ENCODE measurements around the gene GOLGA6L9.
A peak's percentile ranks its signal among the peaks of the same experiment; 100 is the strongest.
"Not testable (repeated sequence)": the region's sequence is repeated elsewhere in the genome, so short reads cannot be mapped to it uniquely, and the experiment has no call there.

The GOLGA6L9 gene

DNA sequence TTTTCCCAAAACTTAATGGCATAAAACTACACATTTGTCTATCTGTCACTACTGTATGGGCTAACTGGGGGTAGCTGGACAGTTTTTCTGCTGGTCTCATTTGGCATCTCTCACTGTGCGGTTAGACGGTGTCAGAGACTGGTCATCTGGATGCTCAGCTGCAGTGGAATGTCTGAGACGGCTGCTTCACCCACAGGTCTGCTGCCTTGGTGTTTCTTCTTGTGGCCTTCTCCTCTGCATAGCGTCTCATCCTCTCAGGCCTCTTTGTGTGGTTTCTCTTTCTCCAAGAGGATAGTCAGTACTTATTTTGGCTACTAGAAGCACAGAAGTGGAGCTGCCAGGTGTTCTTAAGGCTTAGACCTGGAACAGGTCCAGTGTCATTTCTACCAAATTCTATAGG lies 35.9 kb upstream of the GOLGA6L9 start:
- no peak overlapping the region for H2AFZ ChIP-seq (ENCODE audit: low read length)
- H3K4me2 ChIP-seq (ENCODE audit: low read depth, low read length, poor library complexity, severe bottlenecking), result no peak overlapping the region
- no peaks in the 10 kb centered on the region for H4K20me1 ChIP-seq (ENCODE audit: insufficient read depth, low read length, poor library complexity, severe bottlenecking)
- TF ChIP-seq, protein P1, sequence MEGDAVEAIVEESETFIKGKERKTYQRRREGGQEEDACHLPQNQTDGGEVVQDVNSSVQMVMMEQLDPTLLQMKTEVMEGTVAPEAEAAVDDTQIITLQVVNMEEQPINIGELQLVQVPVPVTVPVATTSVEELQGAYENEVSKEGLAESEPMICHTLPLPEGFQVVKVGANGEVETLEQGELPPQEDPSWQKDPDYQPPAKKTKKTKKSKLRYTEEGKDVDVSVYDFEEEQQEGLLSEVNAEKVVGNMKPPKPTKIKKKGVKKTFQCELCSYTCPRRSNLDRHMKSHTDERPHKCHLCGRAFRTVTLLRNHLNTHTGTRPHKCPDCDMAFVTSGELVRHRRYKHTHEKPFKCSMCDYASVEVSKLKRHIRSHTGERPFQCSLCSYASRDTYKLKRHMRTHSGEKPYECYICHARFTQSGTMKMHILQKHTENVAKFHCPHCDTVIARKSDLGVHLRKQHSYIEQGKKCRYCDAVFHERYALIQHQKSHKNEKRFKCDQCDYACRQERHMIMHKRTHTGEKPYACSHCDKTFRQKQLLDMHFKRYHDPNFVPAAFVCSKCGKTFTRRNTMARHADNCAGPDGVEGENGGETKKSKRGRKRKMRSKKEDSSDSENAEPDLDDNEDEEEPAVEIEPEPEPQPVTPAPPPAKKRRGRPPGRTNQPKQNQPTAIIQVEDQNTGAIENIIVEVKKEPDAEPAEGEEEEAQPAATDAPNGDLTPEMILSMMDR (conservative IDR thresholded peaks at IDR 0.05; ENCODE audit: low read length), result no peak
- TF ChIP-seq EZH2phosphoT487 (IDR thresholded peaks at IDR 0.05; ENCODE audit: borderline replicate concordance), result no peak
- no peaks in the 10 kb centered on the region for H3K36me3 ChIP-seq (ENCODE audit: insufficient read depth, low read length)
- H3K4me1 ChIP-seq (ENCODE audit: insufficient read depth, low read length, poor library complexity, severe bottlenecking), result peaks cover 1% of the 10 kb centered on the region
- H3K9ac ChIP-seq (ENCODE audit: low read depth, low read length, poor library complexity, severe bottlenecking), result no peak overlapping the region
- no peaks in the 10 kb centered on the region for H3K9me3 ChIP-seq (ENCODE audit: insufficient read depth, low read depth, low read length)
- peaks cover 9% of the 10 kb centered on the region; the same call in 1 of the 2 replicates for H3K79me2 ChIP-seq (ENCODE audit: insufficient read depth, low read length)
- no peaks in the 10 kb centered on the region for H3F3A ChIP-seq (ENCODE audit: low read depth)
- no peaks in the 10 kb centered on the region for H3K27me3 ChIP-seq (ENCODE audit: insufficient read depth, low read length, poor library complexity, severe bottlenecking)
- H3K4me3 ChIP-seq (ENCODE audit: low read length, poor library complexity, severe bottlenecking), result no peak overlapping the region
- H3K9me2 ChIP-seq (replicated peaks; ENCODE audit: low read depth, low read length), result no peaks in the 10 kb centered on the region

DNA sequence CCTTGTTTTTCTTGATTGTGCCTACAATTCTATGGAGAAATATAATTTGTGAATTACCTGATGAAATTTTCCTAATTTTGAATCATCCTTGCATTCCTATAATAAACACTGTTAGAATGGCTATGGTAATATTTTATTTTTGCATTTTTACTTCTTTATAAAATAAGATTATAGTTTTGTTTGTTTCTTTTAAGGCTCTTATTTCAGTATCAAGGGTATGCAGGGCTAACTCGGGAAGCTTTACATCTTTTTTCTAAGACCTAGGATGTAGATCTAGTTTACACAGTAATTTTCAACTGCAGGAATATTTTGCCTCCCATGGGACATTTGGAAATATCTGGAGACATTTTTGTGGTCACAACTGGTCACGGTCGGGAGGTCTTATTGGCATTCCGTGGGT lies 33.8 kb upstream of the GOLGA6L9 start:
- not testable (repeated sequence) for H3K27me3 ChIP-seq (ENCODE audit: insufficient read depth, low read length, poor library complexity, severe bottlenecking); H3K9me2 ChIP-seq (replicated peaks; ENCODE audit: low read depth, low read length); H4K20me1 ChIP-seq (ENCODE audit: insufficient read depth, low read length, poor library complexity, severe bottlenecking); H3K36me3 ChIP-seq (ENCODE audit: insufficient read depth, low read length); H3K4me2 ChIP-seq (ENCODE audit: low read depth, low read length, poor library complexity, severe bottlenecking); H3K4me1 ChIP-seq (ENCODE audit: insufficient read depth, low read length, poor library complexity, severe bottlenecking); H2AFZ ChIP-seq (ENCODE audit: low read length); H3K9ac ChIP-seq (ENCODE audit: low read depth, low read length, poor library complexity, severe bottlenecking); H3K4me3 ChIP-seq (ENCODE audit: low read length, poor library complexity, severe bottlenecking); H3F3A ChIP-seq (ENCODE audit: low read depth); H3K9me3 ChIP-seq (ENCODE audit: insufficient read depth, low read depth, low read length)
- peaks cover 16% of the 10 kb centered on the region; the same call in 1 of the 2 replicates for H3K79me2 ChIP-seq (ENCODE audit: insufficient read depth, low read length)

DNA sequence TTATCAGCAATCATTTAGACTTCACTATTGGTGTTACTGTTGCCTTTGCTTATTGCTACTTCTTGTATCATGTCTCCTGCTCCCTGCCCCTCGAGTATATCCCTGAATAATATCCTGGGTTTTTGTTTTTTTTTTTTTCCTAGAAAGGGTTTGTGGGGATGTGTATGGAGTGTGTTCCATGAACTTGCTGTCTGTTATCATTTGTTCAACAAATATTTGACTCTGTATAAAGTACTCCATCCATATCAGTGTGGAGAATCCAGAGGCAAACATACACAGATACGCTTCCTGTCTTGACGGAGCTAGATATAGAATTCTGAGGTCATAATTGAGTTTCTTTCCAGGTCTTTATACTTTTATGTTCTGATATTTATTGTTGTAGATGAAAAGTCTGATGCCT lies 31.8 kb upstream of the GOLGA6L9 start:
- Histone ChIP-seq H3K79me2 (ENCODE audit: insufficient read depth, low read length) (peaks cover 16% of the 10 kb centered on the region; the same call in 1 of the 2 replicates), H3K9ac (ENCODE audit: low read depth, low read length, poor library complexity, severe bottlenecking) (no peak overlapping the region), H3F3A (ENCODE audit: low read depth) (no peaks in the 10 kb centered on the region), H2AFZ (ENCODE audit: low read length) (no peak overlapping the region), H3K4me3 (ENCODE audit: low read length, poor library complexity, severe bottlenecking) (no peak overlapping the region), H3K9me3 (ENCODE audit: insufficient read depth, low read depth, low read length) (no peaks in the 10 kb centered on the region), H3K36me3 (ENCODE audit: insufficient read depth, low read length) (no peaks in the 10 kb centered on the region), H4K20me1 (ENCODE audit: insufficient read depth, low read length, poor library complexity, severe bottlenecking) (no peaks in the 10 kb centered on the region), H3K4me1 (ENCODE audit: insufficient read depth, low read length, poor library complexity, severe bottlenecking) (peaks cover 7% of the 10 kb centered on the region), H3K9me2 (replicated peaks; ENCODE audit: low read depth, low read length) (no peaks in the 10 kb centered on the region), H3K4me2 (ENCODE audit: low read depth, low read length, poor library complexity, severe bottlenecking) (no peak overlapping the region), H3K27me3 (ENCODE audit: insufficient read depth, low read length, poor library complexity, severe bottlenecking) (no peaks in the 10 kb centered on the region)
- no peak for TF ChIP-seq EZH2phosphoT487 (IDR thresholded peaks at IDR 0.05; ENCODE audit: borderline replicate concordance)
- TF ChIP-seq, protein P1 (conservative IDR thresholded peaks at IDR 0.05; ENCODE audit: low read length), result no peak

DNA sequence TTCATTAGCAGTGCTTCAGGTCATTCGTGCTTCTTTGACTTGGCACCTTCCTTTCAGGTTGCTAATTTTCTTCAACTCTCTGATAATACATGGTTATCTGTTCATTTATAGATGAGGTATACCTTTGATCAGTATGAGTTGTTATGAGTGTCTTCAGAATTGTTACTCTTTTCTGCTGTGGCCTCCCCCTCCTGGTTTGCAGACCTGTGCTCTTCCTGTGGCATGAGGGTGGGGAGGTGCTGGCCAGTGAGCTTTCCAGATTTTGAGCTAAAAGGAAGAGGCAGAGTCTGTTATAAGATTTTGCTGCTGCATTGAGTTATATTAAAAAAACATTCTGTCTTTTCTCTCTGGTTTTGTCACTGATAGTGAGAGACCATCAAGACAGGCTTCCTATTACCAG lies 30.8 kb upstream of the GOLGA6L9 start:
- Histone ChIP-seq H3K4me2 (ENCODE audit: low read depth, low read length, poor library complexity, severe bottlenecking) (peak overlapping the region; percentile 20), H3K4me1 (ENCODE audit: insufficient read depth, low read length, poor library complexity, severe bottlenecking) (peaks cover 7% of the 10 kb centered on the region), H3K36me3 (ENCODE audit: insufficient read depth, low read length) (no peaks in the 10 kb centered on the region), H3K79me2 (ENCODE audit: insufficient read depth, low read length) (peaks cover 16% of the 10 kb centered on the region; the same call in 1 of the 2 replicates), H3K4me3 (ENCODE audit: low read length, poor library complexity, severe bottlenecking) (no peak overlapping the region), H4K20me1 (ENCODE audit: insufficient read depth, low read length, poor library complexity, severe bottlenecking) (no peaks in the 10 kb centered on the region), H3K27me3 (ENCODE audit: insufficient read depth, low read length, poor library complexity, severe bottlenecking) (no peaks in the 10 kb centered on the region), H3F3A (ENCODE audit: low read depth) (no peaks in the 10 kb centered on the region), H2AFZ (ENCODE audit: low read length) (no peak overlapping the region), H3K9ac (ENCODE audit: low read depth, low read length, poor library complexity, severe bottlenecking) (no peak overlapping the region), H3K9me2 (replicated peaks; ENCODE audit: low read depth, low read length) (no peaks in the 10 kb centered on the region), H3K9me3 (ENCODE audit: insufficient read depth, low read depth, low read length) (no peaks in the 10 kb centered on the region)
- no peak for TF ChIP-seq EZH2phosphoT487 (IDR thresholded peaks at IDR 0.05; ENCODE audit: borderline replicate concordance)
- TF ChIP-seq, protein P1 (conservative IDR thresholded peaks at IDR 0.05; ENCODE audit: low read length), result no peak

DNA sequence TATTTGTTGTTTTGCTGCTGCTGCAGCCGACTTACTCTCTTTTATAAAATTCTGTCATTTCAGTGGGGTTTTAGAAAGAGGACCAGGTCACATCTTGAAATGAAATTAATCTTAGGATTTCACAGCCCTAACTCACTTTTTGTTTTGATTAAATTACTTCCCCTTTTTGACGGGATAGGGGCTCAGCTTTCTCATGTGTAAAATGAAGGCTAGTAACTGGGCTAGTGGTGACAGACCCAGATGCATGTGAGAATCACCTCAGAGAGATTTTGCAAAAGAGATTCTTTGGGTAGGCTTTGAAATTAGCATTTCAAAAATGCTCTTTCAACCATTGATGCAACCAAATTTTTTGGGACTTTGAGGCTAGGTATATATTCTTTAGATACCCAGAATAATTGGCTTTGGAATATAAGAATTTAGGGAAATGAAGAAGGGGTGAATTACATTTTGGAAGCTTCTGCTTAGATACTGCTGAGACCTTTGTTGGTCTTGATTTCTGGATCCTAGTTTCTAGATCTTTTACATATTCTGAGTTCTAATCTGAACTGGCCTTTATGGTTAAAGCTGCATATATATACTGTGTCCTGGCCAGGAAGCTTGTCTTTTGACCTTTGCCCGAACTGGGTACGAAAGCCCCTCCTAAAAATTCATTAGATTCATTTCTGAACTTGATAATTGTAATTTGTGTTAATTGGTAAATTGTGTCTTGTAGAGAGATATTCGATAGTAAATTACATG lies 30.1 kb upstream of the GOLGA6L9 start:
- not testable (repeated sequence) for H3K9me2 ChIP-seq (replicated peaks; ENCODE audit: low read depth, low read length); H4K20me1 ChIP-seq (ENCODE audit: insufficient read depth, low read length, poor library complexity, severe bottlenecking); H3K27me3 ChIP-seq (ENCODE audit: insufficient read depth, low read length, poor library complexity, severe bottlenecking); H3K36me3 ChIP-seq (ENCODE audit: insufficient read depth, low read length); H3K9ac ChIP-seq (ENCODE audit: low read depth, low read length, poor library complexity, severe bottlenecking); H3F3A ChIP-seq (ENCODE audit: low read depth); H3K4me1 ChIP-seq (ENCODE audit: insufficient read depth, low read length, poor library complexity, severe bottlenecking); H2AFZ ChIP-seq (ENCODE audit: low read length); H3K4me2 ChIP-seq (ENCODE audit: low read depth, low read length, poor library complexity, severe bottlenecking); H3K9me3 ChIP-seq (ENCODE audit: insufficient read depth, low read depth, low read length); H3K4me3 ChIP-seq (ENCODE audit: low read length, poor library complexity, severe bottlenecking)
- peaks cover 16% of the 10 kb centered on the region; the same call in 1 of the 2 replicates for H3K79me2 ChIP-seq (ENCODE audit: insufficient read depth, low read length)
